GM19452 (cell line): ENCODE data around the gene PCSK6.

ENCODE experiments used
- ATAC-seq: cut with Tn5 transposase; IDR thresholded peaks from one replicate; pipeline ENCODE4 v1.9.1; 2021; ENCODE audit not compliant: unreplicated experiment

The PCSK6 gene

GRCh38 chr15:101314336-101315125 is 175.0 kb downstream of the PCSK6 start:
- ATAC-seq, result no peak

GRCh38 chr15:101313041-101313761 is 176.3 kb downstream of the PCSK6 start:
- ATAC-seq, result no peak

GRCh38 chr15:101310508-101310907 is 179.0 kb downstream of the PCSK6 start:
- no peak for ATAC-seq

GRCh38 chr15:101310161-101310480 is 179.4 kb downstream of the PCSK6 start:
- ATAC-seq, result no peak

- ATAC-seq, result no peak
These were observed 179.9 kb downstream of the PCSK6 start for GRCh38 chr15:101309436-101310160.

- no peak for ATAC-seq
These were observed 180.7 kb downstream of the PCSK6 start for GRCh38 chr15:101308604-101309435.

- no peak for ATAC-seq
These were observed 181.5 kb downstream of the PCSK6 start for GRCh38 chr15:101307897-101308603.

GRCh38 chr15:101307048-101307896 is 182.2 kb downstream of the PCSK6 start:
- no peak for ATAC-seq

- ATAC-seq, result no peak
These were observed 183.0 kb downstream of the PCSK6 start for GRCh38 chr15:101306341-101307047.

GRCh38 chr15:101305820-101306255 is 183.7 kb downstream of the PCSK6 start:
- ATAC-seq, result no peak

- ATAC-seq, result no peak
These were observed 186.1 kb downstream of the PCSK6 start for GRCh38 chr15:101303408-101303807.

GRCh38 chr15:101296418-101297405 is 192.8 kb downstream of the PCSK6 start:
- ATAC-seq, result no peak

- ATAC-seq, result no peak
These were observed 193.8 kb downstream of the PCSK6 start for GRCh38 chr15:101295607-101296161.

- peak; percentile 74 for ATAC-seq
These were observed 194.5 kb downstream of the PCSK6 start, which contains the start of gene SNRPA1 for GRCh38 chr15:101294731-101295606. Gene SNRPA1 (minus strand): TSS chr15:101295248. CDS start chr15:101295178, 70 bp downstream.

GRCh38 chr15:101293122-101293521 is 196.4 kb downstream of the PCSK6 start:
- ATAC-seq, result no peak

GRCh38 chr15:101288905-101289513 is 200.5 kb downstream of the PCSK6 start:
- no peak for ATAC-seq
